ENCODE measurements around the gene REM1.

Gene REM1

DNA sequence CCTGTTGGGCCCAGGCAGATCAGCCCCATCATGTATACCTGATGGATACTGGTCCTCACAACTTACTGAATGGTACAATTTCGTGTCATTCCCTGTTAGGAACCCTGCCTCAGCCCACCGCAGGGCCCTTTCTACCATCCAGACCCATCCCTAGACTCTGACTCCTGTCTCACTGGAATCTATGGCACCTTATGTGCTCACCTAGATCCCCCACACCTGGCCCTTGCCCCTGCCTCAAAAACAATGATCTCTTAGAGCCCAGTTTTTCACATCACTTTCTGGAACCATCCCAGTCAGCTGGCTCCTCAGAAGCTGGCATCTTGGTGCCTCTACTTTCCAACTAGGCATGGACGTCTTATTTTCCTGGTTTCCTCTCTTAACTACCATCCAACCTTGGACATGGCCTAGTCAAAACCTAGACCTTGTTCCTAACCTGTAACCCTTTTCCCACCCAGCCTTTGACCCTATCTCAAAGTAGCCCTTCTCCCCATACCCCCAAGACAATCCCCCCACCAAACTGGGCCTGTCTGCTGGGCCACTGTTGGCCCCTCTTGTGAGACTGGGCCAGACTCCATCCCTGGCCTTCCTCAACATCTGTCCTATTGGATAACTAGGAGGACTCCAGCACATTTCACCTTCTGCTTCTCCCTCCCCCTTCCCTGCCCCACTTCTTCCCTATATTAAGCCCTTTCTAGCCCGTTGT is 40.1 kb downstream of the REM1 start:
- no peak for TF ChIP-seq SIN3A (IDR thresholded peaks at IDR 0.05; ENCODE audit: borderline replicate concordance, insufficient read depth, low read length)
- no peak for TF ChIP-seq TAF1 (IDR thresholded peaks at IDR 0.05; ENCODE audit: borderline replicate concordance, insufficient read depth, low read length)
- no peak for TF ChIP-seq POLR2AphosphoS5 (IDR thresholded peaks at IDR 0.05; ENCODE audit: low read depth, low read length)
- TF ChIP-seq, protein P1, sequence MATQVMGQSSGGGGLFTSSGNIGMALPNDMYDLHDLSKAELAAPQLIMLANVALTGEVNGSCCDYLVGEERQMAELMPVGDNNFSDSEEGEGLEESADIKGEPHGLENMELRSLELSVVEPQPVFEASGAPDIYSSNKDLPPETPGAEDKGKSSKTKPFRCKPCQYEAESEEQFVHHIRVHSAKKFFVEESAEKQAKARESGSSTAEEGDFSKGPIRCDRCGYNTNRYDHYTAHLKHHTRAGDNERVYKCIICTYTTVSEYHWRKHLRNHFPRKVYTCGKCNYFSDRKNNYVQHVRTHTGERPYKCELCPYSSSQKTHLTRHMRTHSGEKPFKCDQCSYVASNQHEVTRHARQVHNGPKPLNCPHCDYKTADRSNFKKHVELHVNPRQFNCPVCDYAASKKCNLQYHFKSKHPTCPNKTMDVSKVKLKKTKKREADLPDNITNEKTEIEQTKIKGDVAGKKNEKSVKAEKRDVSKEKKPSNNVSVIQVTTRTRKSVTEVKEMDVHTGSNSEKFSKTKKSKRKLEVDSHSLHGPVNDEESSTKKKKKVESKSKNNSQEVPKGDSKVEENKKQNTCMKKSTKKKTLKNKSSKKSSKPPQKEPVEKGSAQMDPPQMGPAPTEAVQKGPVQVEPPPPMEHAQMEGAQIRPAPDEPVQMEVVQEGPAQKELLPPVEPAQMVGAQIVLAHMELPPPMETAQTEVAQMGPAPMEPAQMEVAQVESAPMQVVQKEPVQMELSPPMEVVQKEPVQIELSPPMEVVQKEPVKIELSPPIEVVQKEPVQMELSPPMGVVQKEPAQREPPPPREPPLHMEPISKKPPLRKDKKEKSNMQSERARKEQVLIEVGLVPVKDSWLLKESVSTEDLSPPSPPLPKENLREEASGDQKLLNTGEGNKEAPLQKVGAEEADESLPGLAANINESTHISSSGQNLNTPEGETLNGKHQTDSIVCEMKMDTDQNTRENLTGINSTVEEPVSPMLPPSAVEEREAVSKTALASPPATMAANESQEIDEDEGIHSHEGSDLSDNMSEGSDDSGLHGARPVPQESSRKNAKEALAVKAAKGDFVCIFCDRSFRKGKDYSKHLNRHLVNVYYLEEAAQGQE (IDR thresholded peaks at IDR 0.05; ENCODE audit: insufficient read depth in 1 of 2, low read depth in 2 of 2, low read length in 2 of 2), result no peak
- TF ChIP-seq FOXP2 (optimal IDR thresholded peaks at IDR 0.05; ENCODE audit: borderline replicate concordance, extremely low read depth, extremely low read length, insufficient read depth), result no peak

GRCh38 chr20:31515775-31516107 is 40.7 kb downstream of the REM1 start:
- TF ChIP-seq, protein P1 (IDR thresholded peaks at IDR 0.05; ENCODE audit: insufficient read depth in 1 of 2, low read depth in 2 of 2, low read length in 2 of 2), result no peak
- TF ChIP-seq SIN3A (IDR thresholded peaks at IDR 0.05; ENCODE audit: borderline replicate concordance, insufficient read depth, low read length), result no peak
- no peak for TF ChIP-seq POLR2AphosphoS5 (IDR thresholded peaks at IDR 0.05; ENCODE audit: low read depth, low read length)
- no peak for TF ChIP-seq TAF1 (IDR thresholded peaks at IDR 0.05; ENCODE audit: borderline replicate concordance, insufficient read depth, low read length)

DNA sequence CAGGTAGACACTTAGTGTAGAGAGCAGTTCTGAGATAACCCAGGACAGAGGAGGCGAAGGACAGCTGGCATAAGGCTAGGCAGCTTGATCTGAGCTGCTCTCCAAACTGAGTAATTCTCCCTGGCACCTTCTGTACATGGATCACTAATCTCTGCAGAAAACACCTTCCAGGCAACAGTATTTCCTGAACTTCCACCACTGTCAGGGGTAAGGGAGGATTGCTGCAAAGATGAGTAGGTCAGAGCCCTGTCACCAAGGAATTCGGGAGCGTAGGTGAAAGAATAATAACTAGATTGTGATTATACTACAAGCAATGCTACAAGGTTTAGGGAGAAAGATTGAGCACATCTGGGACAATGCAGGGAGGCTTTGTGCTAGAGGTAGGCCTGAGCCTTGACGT is 41.1 kb downstream of the REM1 start:
- TF ChIP-seq, protein P1 (IDR thresholded peaks at IDR 0.05; ENCODE audit: insufficient read depth in 1 of 2, low read depth in 2 of 2, low read length in 2 of 2), result no peak
- TF ChIP-seq FOXP2 (optimal IDR thresholded peaks at IDR 0.05; ENCODE audit: borderline replicate concordance, extremely low read depth, extremely low read length, insufficient read depth) (no peak), TAF1 (IDR thresholded peaks at IDR 0.05; ENCODE audit: borderline replicate concordance, insufficient read depth, low read length) (no peak), POLR2AphosphoS5 (IDR thresholded peaks at IDR 0.05; ENCODE audit: low read depth, low read length) (no peak), SIN3A (IDR thresholded peaks at IDR 0.05; ENCODE audit: borderline replicate concordance, insufficient read depth, low read length) (no peak)

DNA sequence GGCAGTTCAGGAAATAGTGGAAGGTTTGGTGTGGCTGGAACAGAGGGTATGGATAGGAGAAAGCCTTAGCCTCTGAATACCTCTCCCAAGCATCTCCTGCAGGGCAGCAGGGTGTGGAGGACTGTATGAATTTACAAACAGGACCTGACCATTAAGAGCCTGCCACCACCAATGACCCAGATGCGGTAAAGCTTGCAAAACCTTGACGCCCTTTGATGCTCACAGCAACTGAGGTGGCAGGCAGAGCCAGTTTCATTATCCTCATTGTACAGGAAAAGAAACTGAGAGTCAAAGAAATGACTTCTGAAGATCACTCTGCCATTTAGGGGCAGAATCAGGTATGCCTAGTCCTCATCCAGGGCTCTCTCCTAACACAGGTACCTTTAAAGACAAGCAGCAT is 41.6 kb downstream of the REM1 start:
- TF ChIP-seq TAF1 (IDR thresholded peaks at IDR 0.05; ENCODE audit: borderline replicate concordance, insufficient read depth, low read length) (no peak), POLR2AphosphoS5 (IDR thresholded peaks at IDR 0.05; ENCODE audit: low read depth, low read length) (no peak), SIN3A (IDR thresholded peaks at IDR 0.05; ENCODE audit: borderline replicate concordance, insufficient read depth, low read length) (no peak), FOXP2 (optimal IDR thresholded peaks at IDR 0.05; ENCODE audit: borderline replicate concordance, extremely low read depth, extremely low read length, insufficient read depth) (no peak)
- TF ChIP-seq, protein P1 (IDR thresholded peaks at IDR 0.05; ENCODE audit: insufficient read depth in 1 of 2, low read depth in 2 of 2, low read length in 2 of 2), result no peak

DNA sequence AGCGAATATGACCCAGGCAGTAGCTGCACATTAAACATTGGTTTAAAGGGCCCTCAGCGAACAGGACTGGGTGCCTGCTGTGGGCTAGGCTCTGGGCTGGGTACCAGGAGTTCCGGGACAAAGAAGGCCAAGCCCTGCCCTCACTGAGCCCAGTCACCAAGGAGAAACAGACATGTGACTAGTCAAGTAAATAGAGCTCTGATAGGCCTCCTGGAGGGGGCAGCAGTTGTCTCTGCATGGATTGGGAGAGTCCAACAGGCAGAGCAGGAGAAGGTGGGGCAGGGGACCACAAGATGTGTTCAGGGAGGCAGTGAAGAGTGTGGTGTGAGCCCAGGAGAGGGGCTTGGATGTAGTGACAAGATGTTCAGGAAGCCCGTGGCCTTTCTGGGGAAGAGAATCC is 42.3 kb downstream of the REM1 start:
- TF ChIP-seq POLR2AphosphoS5 (IDR thresholded peaks at IDR 0.05; ENCODE audit: low read depth, low read length) (no peak), TAF1 (IDR thresholded peaks at IDR 0.05; ENCODE audit: borderline replicate concordance, insufficient read depth, low read length) (no peak)
- TF ChIP-seq, protein P1 (IDR thresholded peaks at IDR 0.05; ENCODE audit: insufficient read depth in 1 of 2, low read depth in 2 of 2, low read length in 2 of 2), result no peak

Data from PFSK-1 (cell line).